CD4-positive, alpha-beta T cell treated with Interleukin-1 beta for 1 hour (primary cell): ENCODE results near the gene CCDC92.

ENCODE experiments used
- DNase-seq, 2 donors: peaks; one replicate each; pipeline ENCODE4 v3.0.0-alpha.2; 2020 to 2022

CCDC92 gene

GRCh38 chr12:123972457-123973401 is at the start of gene CCDC92, which contains the start of gene ZNF664:
TSS of gene CCDC92 (minus strand) at chr12:123972831. CDS start at chr12:123944305, 28,526 bp downstream.
TSS of gene ZNF664 (plus strand) at chr12:123973215. CDS start at chr12:124012145, 38,930 bp downstream.
- peak; percentile 95 for DNase-seq

- DNase-seq: no peak
Measured at GRCh38 chr12:124022161-124022560, 49.5 kb upstream of the CCDC92 start.

GRCh38 chr12:124021007-124021406 is 48.4 kb upstream of the CCDC92 start:
- DNase-seq: no peak

GRCh38 chr12:124020514-124020949 is 47.9 kb upstream of the CCDC92 start:
- DNase-seq: no peak

- no peak for DNase-seq
Measured at GRCh38 chr12:124019115-124019514, 46.5 kb upstream of the CCDC92 start.

GRCh38 chr12:124018539-124018938 is 45.9 kb upstream of the CCDC92 start:
- DNase-seq: no peak

GRCh38 chr12:124017064-124017463 is 44.4 kb upstream of the CCDC92 start:
- no peak for DNase-seq

- DNase-seq: no peak
Measured at GRCh38 chr12:124015494-124016461, 43.1 kb upstream of the CCDC92 start.

- DNase-seq: no peak
Measured at GRCh38 chr12:124013073-124013472, 40.4 kb upstream of the CCDC92 start.

GRCh38 chr12:124011435-124012115 is 38.9 kb upstream of the CCDC92 start:
- DNase-seq: no peak

- no peak for DNase-seq
Measured at GRCh38 chr12:124010687-124011086, 38.1 kb upstream of the CCDC92 start.

GRCh38 chr12:124009781-124010180 is 37.1 kb upstream of the CCDC92 start:
- DNase-seq: no peak

GRCh38 chr12:124008595-124008994 is 36.0 kb upstream of the CCDC92 start:
- no peak for DNase-seq

GRCh38 chr12:124007826-124008570 is 35.4 kb upstream of the CCDC92 start:
- no peak for DNase-seq

GRCh38 chr12:124006846-124007713 is 34.4 kb upstream of the CCDC92 start:
- DNase-seq: no peak

GRCh38 chr12:124006085-124006845 is 33.6 kb upstream of the CCDC92 start:
- DNase-seq: no peak

GRCh38 chr12:124004233-124004875 is 31.7 kb upstream of the CCDC92 start:
- no peak for DNase-seq

GRCh38 chr12:124002654-124003053 is 30.0 kb upstream of the CCDC92 start:
- no peak for DNase-seq

GRCh38 chr12:124002021-124002644 is 29.5 kb upstream of the CCDC92 start:
- DNase-seq: no peak
